ENCODE data around the gene KRTAP3-1.

- TF ChIP-seq CTCF (IDR thresholded peaks at IDR 0.05) = no peak
- TF ChIP-seq POLR2A (IDR thresholded peaks at IDR 0.05) = no peak
- TF ChIP-seq POLR2AphosphoS5 (IDR thresholded peaks at IDR 0.05) = no peak
Measured at GRCh38 chr17:40966848-40967247, 42.1 kb downstream of the KRTAP3-1 start, which contains the start of gene KRT39.

All from suprapubic skin (tissue), 4 donors.